CD14-positive monocyte (primary cell): ENCODE results near the gene STAC3. TPM values are rescaled to one million over a fixed set of nuclear protein-coding genes. Genes with fewer than 3 reads are reported as not detected.

Experiments
- DNase-seq, 3 donors: peaks; one replicate each; pipeline ENCODE4 v3.0.0-alpha.2; 2011 to 2022
- H2AFZ ChIP-seq: 2 replicates; pipeline ENCODE4 v1.6.0; 2012; ENCODE audit warnings: mild to moderate bottlenecking, low read depth, low read length, inconsistent platforms; ENCODE audit not compliant: insufficient read depth, poor library complexity, severe bottlenecking
- H3K27ac ChIP-seq, 2 donors: 1 replicate in 1 of 2; 2 replicates in 1 of 2; pipeline ENCODE4 v1.5.1; 2012 to 2013; ENCODE audit warnings: low read length in 2 of 2, control low read depth in 1 of 2, inconsistent platforms in 1 of 2, low read depth in 1 of 2, mild to moderate bottlenecking in 1 of 2
- H3K27me3 ChIP-seq, 2 donors: one replicate each; pipeline versions ENCODE4 v1.6.0 to v1.6.1; 2011 to 2013; ENCODE audit warnings: low read length in 2 of 2; ENCODE audit not compliant: control insufficient read depth in 2 of 2, insufficient read depth in 2 of 2
- H3K36me3 ChIP-seq, 2 donors: replicated peaks in 1 of 2; 1 replicate in 1 of 2; 2 replicates in 1 of 2; pipeline versions ENCODE4 v1.5.1 to v1.6.1; 2012 to 2013; ENCODE audit warnings: low read length in 2 of 2, control low read depth in 1 of 2, inconsistent platforms in 1 of 2, mild to moderate bottlenecking in 1 of 2; ENCODE audit not compliant: insufficient read depth in 2 of 2, control insufficient read depth in 1 of 2
- H3K4me1 ChIP-seq, 2 donors: 1 replicate in 1 of 2; 2 replicates in 1 of 2; pipeline versions ENCODE4 v1.5.1 to v1.6.1; 2012 to 2013; ENCODE audit warnings: low read length in 2 of 2, control low read depth in 1 of 2, inconsistent platforms in 1 of 2, mild to moderate bottlenecking in 1 of 2, moderate library complexity in 1 of 2; ENCODE audit not compliant: insufficient read depth in 2 of 2, control insufficient read depth in 1 of 2
- H3K4me2 ChIP-seq: replicated peaks from 2 replicates; pipeline ENCODE3; 2012; ENCODE audit warnings: low read length, moderate library complexity, mild to moderate bottlenecking; ENCODE audit not compliant: poor library complexity, severe bottlenecking; ENCODE audit errors: extremely low read depth
- H3K4me3 ChIP-seq, 3 experiments: fragments of 200-600 bp in 1 of 3; sonication (generic) in 1 of 3; replicated peaks in 1 of 3; 1 replicate in 2 of 3; 2 replicates in 1 of 3; pipeline ENCODE4 v1.5.1; 2011 to 2013; ENCODE audit warnings: low read length in 3 of 3, mild to moderate bottlenecking in 3 of 3, control low read depth in 2 of 3, low read depth in 2 of 3, inconsistent platforms in 1 of 3, moderate library complexity in 1 of 3
- H3K79me2 ChIP-seq: 2 replicates; pipeline ENCODE4 v1.6.0; 2012; ENCODE audit warnings: mild to moderate bottlenecking, control low read depth, inconsistent platforms, low read length, moderate library complexity; ENCODE audit not compliant: insufficient read depth
- H3K9ac ChIP-seq: 2 replicates; pipeline ENCODE4 v1.6.0; 2017; ENCODE audit warnings: low read length, mild to moderate bottlenecking; ENCODE audit not compliant: insufficient read depth, poor library complexity, severe bottlenecking
- H3K9me3 ChIP-seq, 2 donors: replicated peaks in 1 of 2; 1 replicate in 1 of 2; 2 replicates in 1 of 2; pipeline versions ENCODE4 v1.5.1 to v1.6.1; 2012 to 2013; ENCODE audit warnings: low read length in 2 of 2, control low read depth in 1 of 2; ENCODE audit not compliant: control insufficient read depth in 1 of 2, insufficient read depth in 1 of 2
- H4K20me1 ChIP-seq: 2 replicates; pipeline ENCODE4 v1.6.0; 2012; ENCODE audit warnings: mild to moderate bottlenecking, low read length, control low read depth, moderate library complexity; ENCODE audit not compliant: insufficient read depth
- H3K27ac Mint-ChIP-seq, 7 donors: one replicate each; pipeline ENCODE4 v1.8.0; 2020; ENCODE audit warnings: mild to moderate bottlenecking in 7 of 7, mixed read lengths in 7 of 7, moderate library complexity in 6 of 7, inconsistent platforms in 2 of 7
- H3K27me3 Mint-ChIP-seq, 3 donors: one replicate each; pipeline ENCODE4 v1.8.0; 2021 to 2022; ENCODE audit warnings: low read depth in 3 of 3, mild to moderate bottlenecking in 3 of 3, mixed read lengths in 3 of 3, moderate library complexity in 3 of 3, inconsistent platforms in 1 of 3
- H3K36me3 Mint-ChIP-seq, 2 donors: one replicate each; pipeline ENCODE4 v1.8.0; 2020; ENCODE audit warnings: mixed read lengths in 2 of 2, inconsistent platforms in 1 of 2, mild to moderate bottlenecking in 1 of 2
- H3K4me1 Mint-ChIP-seq: one replicate; pipeline ENCODE4 v1.8.0; 2020; ENCODE audit warnings: mild to moderate bottlenecking, mixed read lengths
- H3K4me3 Mint-ChIP-seq, 2 donors: one replicate each; pipeline ENCODE4 v1.8.0; 2020; ENCODE audit warnings: mild to moderate bottlenecking in 2 of 2, mixed read lengths in 2 of 2, moderate library complexity in 1 of 2
- H3K9me3 Mint-ChIP-seq, 7 donors: one replicate each; pipeline ENCODE4 v1.8.0; 2020 to 2022; ENCODE audit warnings: mixed read lengths in 7 of 7, mild to moderate bottlenecking in 6 of 7, moderate library complexity in 6 of 7, inconsistent platforms in 2 of 7
- WGBS: methylation state at CpG from one replicate; pipeline ENCODE4 v1.1.5; 2013; ENCODE audit warnings: missing lambda C conversion rate; ENCODE audit not compliant: insufficient coverage; 5-methylcytosine and 5-hydroxymethylcytosine counted together
- intact Hi-C, 2 donors: fragments of 100-400 bp; cut with micrococcal nuclease; formaldehyde crosslinking; loops; one replicate each; pipeline versions ENCODE4 v1.15.0 to v1.15.1; 2023
- polyA plus RNA-seq, 3 donors: library from polyadenylated mRNA; depleted of rRNA in 1 of 3; unstranded in 2 of 3; stranded (reverse) in 1 of 3; fragments of 300-500 nt in 2 of 3; fragments of >200 nt in 1 of 3; fragmentation: Illumina TruSeq in 2 of 3; gene quantifications; 1 replicate in 2 of 3; 2 replicates in 1 of 3; pipeline ENCODE4 v1.2.3, GENCODE V29; 2012 to 2021
- TF ChIP-seq, protein P1 (sequence below): fragments of 200-600 bp; IDR thresholded peaks from one replicate; pipeline ENCODE4 v1.8.0; 2022; ENCODE audit warnings: antibody characterized with exemption, mild to moderate bottlenecking

The STAC3 gene
- polyA plus RNA-seq, 3 donors: 7.0 to 32.1 (median 9.1) TPM

DNA sequence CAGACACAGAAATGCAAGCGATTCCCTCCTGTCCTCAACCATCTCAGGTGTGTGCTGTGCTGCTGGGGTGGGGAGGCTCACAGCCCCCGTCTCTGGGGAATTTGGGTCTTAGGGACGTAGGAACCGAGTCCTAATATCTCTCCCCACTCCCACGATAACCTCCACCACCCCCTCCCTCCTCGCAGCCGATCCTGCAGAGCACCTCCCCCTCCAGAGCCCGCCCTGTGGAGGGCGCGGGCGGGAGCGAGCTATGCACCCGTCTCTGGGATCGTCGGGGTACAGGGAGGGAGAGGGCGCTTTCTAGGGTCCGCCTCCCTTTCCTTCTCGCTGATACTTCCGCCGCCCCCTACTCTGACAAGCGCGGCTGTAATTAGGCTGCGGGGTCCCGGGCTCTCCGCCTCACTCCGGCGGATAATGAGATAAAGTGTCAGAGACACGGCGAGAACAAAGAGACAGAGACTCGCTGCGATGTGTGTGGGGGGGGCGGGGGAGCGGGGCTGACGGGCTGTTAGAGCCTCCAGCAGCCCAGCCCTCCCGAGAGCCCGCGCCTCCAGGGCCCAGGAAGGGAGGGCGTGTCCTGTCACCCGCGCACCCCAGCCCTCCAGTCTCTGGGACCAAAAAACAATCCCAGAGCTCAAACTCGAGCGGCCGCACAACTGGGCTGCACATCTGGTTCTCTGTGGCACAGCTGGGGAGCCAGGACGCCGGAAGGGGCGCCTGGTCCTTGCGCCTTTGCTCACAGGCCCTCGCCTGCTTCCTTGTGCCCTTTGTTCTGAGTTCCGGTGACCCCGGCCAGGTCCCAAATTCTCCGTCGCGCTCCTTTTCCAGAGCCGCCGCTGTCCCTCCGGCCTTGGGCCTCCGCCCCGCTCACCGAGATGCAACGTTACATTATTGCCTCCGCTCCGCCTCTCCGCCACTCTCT lies 12.8 kb downstream of the STAC3 start:
- peak in 1 of 3 donors; percentile 4 for DNase-seq
- peak overlapping the region in 1 of 7 donors; percentile 40 for H3K27ac Mint-ChIP-seq
- H3K79me2 ChIP-seq: no peaks in the 10 kb centered on the region
- no peak overlapping the region for H3K9ac ChIP-seq
- peaks cover 35 to 38% of the 10 kb centered on the region in 2 donors for H3K36me3 Mint-ChIP-seq
- H3K36me3 ChIP-seq: peaks cover 12 to 16% of the 10 kb centered on the region in 2 donors
- H4K20me1 ChIP-seq: peaks cover 81% of the 10 kb centered on the region
- peaks cover 74% of the 10 kb centered on the region for H3K4me1 Mint-ChIP-seq
- peaks cover 77 to 87% (median 78%) of the 10 kb centered on the region in 3 donors for H3K27me3 Mint-ChIP-seq
- H3K4me2 ChIP-seq: peak overlapping the region; percentile 79
- intact Hi-C loops: loop anchor here in 1 of 2 donors (2.0 kb wide), 1 partner anchor 13 kb away; no protein-coding TSS in a partner anchor
- peaks cover 60 to 74% of the 10 kb centered on the region in 2 donors for H3K4me1 ChIP-seq
- peak overlapping the region; percentile 84 to 99 for H3K4me3 Mint-ChIP-seq
- peaks cover 0 to 51% (median 15%) of the 10 kb centered on the region in 7 donors for H3K9me3 Mint-ChIP-seq
- TF ChIP-seq, protein P1, sequence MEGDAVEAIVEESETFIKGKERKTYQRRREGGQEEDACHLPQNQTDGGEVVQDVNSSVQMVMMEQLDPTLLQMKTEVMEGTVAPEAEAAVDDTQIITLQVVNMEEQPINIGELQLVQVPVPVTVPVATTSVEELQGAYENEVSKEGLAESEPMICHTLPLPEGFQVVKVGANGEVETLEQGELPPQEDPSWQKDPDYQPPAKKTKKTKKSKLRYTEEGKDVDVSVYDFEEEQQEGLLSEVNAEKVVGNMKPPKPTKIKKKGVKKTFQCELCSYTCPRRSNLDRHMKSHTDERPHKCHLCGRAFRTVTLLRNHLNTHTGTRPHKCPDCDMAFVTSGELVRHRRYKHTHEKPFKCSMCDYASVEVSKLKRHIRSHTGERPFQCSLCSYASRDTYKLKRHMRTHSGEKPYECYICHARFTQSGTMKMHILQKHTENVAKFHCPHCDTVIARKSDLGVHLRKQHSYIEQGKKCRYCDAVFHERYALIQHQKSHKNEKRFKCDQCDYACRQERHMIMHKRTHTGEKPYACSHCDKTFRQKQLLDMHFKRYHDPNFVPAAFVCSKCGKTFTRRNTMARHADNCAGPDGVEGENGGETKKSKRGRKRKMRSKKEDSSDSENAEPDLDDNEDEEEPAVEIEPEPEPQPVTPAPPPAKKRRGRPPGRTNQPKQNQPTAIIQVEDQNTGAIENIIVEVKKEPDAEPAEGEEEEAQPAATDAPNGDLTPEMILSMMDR: no peak
- no peak overlapping the region for H3K27ac ChIP-seq
- peaks cover 67 to 82% of the 10 kb centered on the region in 2 donors for H3K27me3 ChIP-seq
- peak overlapping the region; percentile 64 for H2AFZ ChIP-seq
- WGBS: 4% methylated on average over 39 of the region's 63 CpGs
- peak overlapping the region; percentile 0 to 75 (median 12) for H3K4me3 ChIP-seq
- peaks cover 0 to 47% of the 10 kb centered on the region in 2 donors for H3K9me3 ChIP-seq

DNA sequence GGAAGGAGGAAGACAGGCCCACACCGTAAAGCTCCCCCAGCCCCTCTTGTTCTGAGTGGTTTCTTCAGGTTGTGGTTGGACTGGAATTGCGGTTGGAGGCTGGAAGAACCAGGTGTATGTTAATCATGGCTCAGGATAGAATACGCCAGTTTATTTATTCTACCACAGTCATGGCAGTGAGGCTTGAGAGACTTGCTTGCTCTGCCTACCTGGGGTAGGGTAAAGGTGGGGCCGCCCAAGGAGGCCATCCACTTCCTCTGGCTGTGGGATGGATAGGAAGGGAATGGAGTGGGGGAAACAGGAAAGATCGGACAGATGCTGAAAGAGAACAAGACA lies 13.4 kb downstream of the STAC3 start:
- peaks cover 0 to 47% of the 10 kb centered on the region in 2 donors for H3K9me3 ChIP-seq
- no peak overlapping the region for H3K27ac Mint-ChIP-seq
- no peak overlapping the region for H2AFZ ChIP-seq
- no peak overlapping the region for H3K4me3 ChIP-seq
- H3K4me1 Mint-ChIP-seq: peaks cover 68% of the 10 kb centered on the region
- peaks cover 61 to 75% of the 10 kb centered on the region in 2 donors for H3K27me3 ChIP-seq
- H3K4me1 ChIP-seq: peaks cover 54 to 68% of the 10 kb centered on the region in 2 donors
- H4K20me1 ChIP-seq: peaks cover 75% of the 10 kb centered on the region
- no peak overlapping the region for H3K9ac ChIP-seq
- intact Hi-C loops: no loop called here
- TF ChIP-seq, protein P1: no peak
- no peak overlapping the region for H3K27ac ChIP-seq
- peaks cover 19 to 23% of the 10 kb centered on the region in 2 donors for H3K36me3 ChIP-seq
- 20% methylated on average over 1 of the region's 5 CpGs for WGBS
- peaks cover 70 to 81% (median 72%) of the 10 kb centered on the region in 3 donors for H3K27me3 Mint-ChIP-seq
- peak overlapping the region; percentile 50 to 87 for H3K4me3 Mint-ChIP-seq
- peak overlapping the region; percentile 79 for H3K4me2 ChIP-seq
- peaks cover 41 to 44% of the 10 kb centered on the region in 2 donors for H3K36me3 Mint-ChIP-seq
- H3K9me3 Mint-ChIP-seq: peaks cover 0 to 45% (median 15%) of the 10 kb centered on the region in 7 donors
- no peaks in the 10 kb centered on the region for H3K79me2 ChIP-seq
- no peak for DNase-seq
